ACC112 (cell line): ENCODE measurements around the gene SMIM15.
A peak's percentile ranks its signal among the peaks of the same experiment; 100 is the strongest.

Source experiments
- H2AFZ ChIP-seq: fragments of 200-600 bp; sonication (generic); one replicate; pipeline ENCODE4 v1.6.0; 2017; ENCODE audit warnings: antibody characterized with exemption, low read length; ENCODE audit not compliant: unreplicated experiment
- H3K27ac ChIP-seq: fragments of 200-600 bp; sonication (generic); 2 replicates; pipeline ENCODE4 v1.5.1; 2014; ENCODE audit warnings: low read depth, mild to moderate bottlenecking, antibody characterized with exemption, low read length, moderate library complexity
- H3K27me3 ChIP-seq: fragments of 200-600 bp; sonication (generic); 2 replicates; pipeline ENCODE4 v1.6.1; 2014; ENCODE audit warnings: mild to moderate bottlenecking, antibody characterized with exemption, low read length, moderate library complexity, mixed read lengths; ENCODE audit not compliant: insufficient read depth
- H3K36me3 ChIP-seq: fragments of 200-600 bp; sonication (generic); 2 replicates; pipeline ENCODE4 v1.6.1; 2016; ENCODE audit warnings: mild to moderate bottlenecking, antibody characterized with exemption, low read length, moderate library complexity, mixed read lengths; ENCODE audit not compliant: insufficient read depth
- H3K4me1 ChIP-seq: fragments of 200-600 bp; sonication (generic); one replicate; pipeline ENCODE4 v1.6.1; 2016; ENCODE audit warnings: low read length, mixed read lengths; ENCODE audit not compliant: insufficient read depth, unreplicated experiment, control insufficient read depth
- H3K4me3 ChIP-seq: fragments of 200-600 bp; sonication (generic); 2 replicates; pipeline ENCODE4 v1.5.1; 2014; ENCODE audit warnings: mild to moderate bottlenecking, low read depth, low read length
- H3K79me2 ChIP-seq: fragments of 200-600 bp; sonication (generic); one replicate; pipeline ENCODE4 v1.6.0; 2016; ENCODE audit warnings: low read length; ENCODE audit not compliant: control insufficient read depth, unreplicated experiment, insufficient read depth

Gene SMIM15

GRCh38 chr5:61160497-61160896 lies 1.8 kb downstream of the SMIM15 start:
- Histone ChIP-seq H3K79me2 (peaks cover 61% of the 10 kb centered on the region), H2AFZ (no peak overlapping the region), H3K4me1 (peaks cover 40% of the 10 kb centered on the region), H3K27me3 (no peaks in the 10 kb centered on the region), H3K36me3 (peaks cover 25% of the 10 kb centered on the region), H3K27ac (no peak overlapping the region), H3K4me3 (peak overlapping the region; percentile 89)

- no peak overlapping the region for H2AFZ ChIP-seq
- peaks cover 40% of the 10 kb centered on the region for H3K4me1 ChIP-seq
- no peak overlapping the region for H3K27ac ChIP-seq
- peak overlapping the region; percentile 89 for H3K4me3 ChIP-seq
- peaks cover 61% of the 10 kb centered on the region for H3K79me2 ChIP-seq
- H3K27me3 ChIP-seq, result no peaks in the 10 kb centered on the region
- peaks cover 25% of the 10 kb centered on the region for H3K36me3 ChIP-seq
Observed at GRCh38 chr5:61159836-61160235, 2.4 kb downstream of the SMIM15 start.

- Histone ChIP-seq H3K27me3 (no peaks in the 10 kb centered on the region), H3K79me2 (peaks cover 56% of the 10 kb centered on the region), H2AFZ (no peak overlapping the region), H3K27ac (no peak overlapping the region), H3K36me3 (peaks cover 25% of the 10 kb centered on the region), H3K4me1 (peaks cover 37% of the 10 kb centered on the region), H3K4me3 (peak overlapping the region; percentile 1; the same call in 1 of the 2 replicates)
Observed at GRCh38 chr5:61159070-61159469, 3.2 kb downstream of the SMIM15 start.

- H3K27ac ChIP-seq, result no peak overlapping the region
- H3K36me3 ChIP-seq, result peaks cover 5% of the 10 kb centered on the region; the same call in 1 of the 2 replicates
- no peaks in the 10 kb centered on the region for H3K4me1 ChIP-seq
- H3K79me2 ChIP-seq, result no peaks in the 10 kb centered on the region
- H2AFZ ChIP-seq, result no peak overlapping the region
- no peaks in the 10 kb centered on the region for H3K27me3 ChIP-seq
- no peak overlapping the region for H3K4me3 ChIP-seq
Observed at GRCh38 chr5:61151893-61152292, 10.4 kb downstream of the SMIM15 start.

- Histone ChIP-seq H2AFZ (no peak overlapping the region), H3K27ac (no peak overlapping the region), H3K4me1 (no peaks in the 10 kb centered on the region), H3K4me3 (no peak overlapping the region), H3K79me2 (no peaks in the 10 kb centered on the region), H3K36me3 (no peaks in the 10 kb centered on the region), H3K27me3 (no peaks in the 10 kb centered on the region)
Observed at GRCh38 chr5:61148515-61148914, 13.8 kb downstream of the SMIM15 start.

- no peaks in the 10 kb centered on the region for H3K4me1 ChIP-seq
- no peaks in the 10 kb centered on the region for H3K27me3 ChIP-seq
- no peaks in the 10 kb centered on the region for H3K36me3 ChIP-seq
- no peak overlapping the region for H2AFZ ChIP-seq
- H3K4me3 ChIP-seq, result no peak overlapping the region
- no peaks in the 10 kb centered on the region for H3K79me2 ChIP-seq
- no peak overlapping the region for H3K27ac ChIP-seq
Observed at GRCh38 chr5:61142811-61143210, 19.5 kb downstream of the SMIM15 start.

GRCh38 chr5:61142391-61142790 lies 19.9 kb downstream of the SMIM15 start:
- Histone ChIP-seq H3K4me1 (no peaks in the 10 kb centered on the region), H3K36me3 (no peaks in the 10 kb centered on the region), H3K27me3 (no peaks in the 10 kb centered on the region), H3K4me3 (no peak overlapping the region), H3K27ac (no peak overlapping the region), H3K79me2 (no peaks in the 10 kb centered on the region), H2AFZ (no peak overlapping the region)

- no peaks in the 10 kb centered on the region for H3K79me2 ChIP-seq
- no peaks in the 10 kb centered on the region for H3K36me3 ChIP-seq
- H3K4me1 ChIP-seq, result no peaks in the 10 kb centered on the region
- H3K27ac ChIP-seq, result no peak overlapping the region
- H2AFZ ChIP-seq, result no peak overlapping the region
- H3K27me3 ChIP-seq, result no peaks in the 10 kb centered on the region
- no peak overlapping the region for H3K4me3 ChIP-seq
Observed at GRCh38 chr5:61141801-61142200, 20.5 kb downstream of the SMIM15 start.

- Histone ChIP-seq H3K27me3 (no peaks in the 10 kb centered on the region), H3K4me1 (no peaks in the 10 kb centered on the region), H3K36me3 (no peaks in the 10 kb centered on the region), H2AFZ (no peak overlapping the region), H3K79me2 (no peaks in the 10 kb centered on the region), H3K27ac (no peak overlapping the region), H3K4me3 (no peak overlapping the region)
Observed at GRCh38 chr5:61139931-61140330, 22.3 kb downstream of the SMIM15 start.

GRCh38 chr5:61139094-61139873 lies 23.0 kb downstream of the SMIM15 start:
- Histone ChIP-seq H3K4me1 (no peaks in the 10 kb centered on the region), H3K4me3 (no peak overlapping the region), H3K27ac (no peak overlapping the region), H2AFZ (no peak overlapping the region), H3K79me2 (no peaks in the 10 kb centered on the region), H3K27me3 (no peaks in the 10 kb centered on the region), H3K36me3 (no peaks in the 10 kb centered on the region)

GRCh38 chr5:61137835-61138234 lies 24.4 kb downstream of the SMIM15 start:
- no peaks in the 10 kb centered on the region for H3K27me3 ChIP-seq
- H2AFZ ChIP-seq, result no peak overlapping the region
- no peaks in the 10 kb centered on the region for H3K4me1 ChIP-seq
- no peaks in the 10 kb centered on the region for H3K36me3 ChIP-seq
- H3K4me3 ChIP-seq, result no peak overlapping the region
- H3K27ac ChIP-seq, result no peak overlapping the region
- H3K79me2 ChIP-seq, result no peaks in the 10 kb centered on the region
